Keratinocyte (primary cell): ENCODE measurements around the gene OOSP2.

Experiments used
- CTCF ChIP-seq, 3 experiments: IDR thresholded peaks in 1 of 3; conservative IDR thresholded peaks in 1 of 3; optimal IDR thresholded peaks in 1 of 3; 2 replicates in 2 of 3; 3 replicates in 1 of 3; pipeline versions ENCODE3 to v1.5.1; 2011; ENCODE audit warnings: low read length in 3 of 3, mild to moderate bottlenecking in 3 of 3, moderate library complexity in 2 of 3, control low read depth in 1 of 3, inconsistent platforms in 1 of 3; ENCODE audit not compliant: insufficient read depth in 2 of 3; ENCODE audit errors: extremely low read depth in 1 of 3
- EZH2 ChIP-seq: IDR thresholded peaks from one replicate; pipeline ENCODE4 v1.6.1; 2012; ENCODE audit warnings: inconsistent platforms, mild to moderate bottlenecking, low read length, moderate library complexity

- TF ChIP-seq CTCF (optimal IDR thresholded peaks at IDR 0.05 in 1 of 3, IDR thresholded peaks at IDR 0.05 in 1 of 3, conservative IDR thresholded peaks at IDR 0.05 in 1 of 3; ENCODE audit: extremely low read depth in 1 of 3, insufficient read depth in 2 of 3, low read length in 3 of 3): no peak
- no peak for TF ChIP-seq EZH2
Observed at GRCh38 chr11:59990421-59990820, 49.8 kb upstream of the OOSP2 start.
